Vagina (tissue), 1 donor: ENCODE measurements around the gene ADAR. TPM values are rescaled to one million over a fixed set of nuclear protein-coding genes. Genes with fewer than 3 reads are reported as not detected.

Source experiments
- total RNA-seq: library from RNA; depleted of rRNA; stranded (reverse); fragments of >200 nt; gene quantifications from one replicate; pipeline ENCODE4 v1.2.3, GENCODE V29; 2016

ADAR gene
- total RNA-seq, 1 donor from 2014 or later: 92.1 TPM

Other genes starting within 250 kb of the ADAR start
- gene IL6R, start 202.8 kb downstream of the ADAR start, total RNA-seq: 50.8 TPM
- 4.9 TPM for gene TDRD10, start 106.0 kb downstream of the ADAR start, total RNA-seq
- gene SHE, start 105.8 kb downstream of the ADAR start, total RNA-seq: 23.8 TPM
- gene UBE2Q1, start 49.5 kb downstream of the ADAR start, total RNA-seq: 17.9 TPM
- 0.74 TPM for gene CHRNB2, start 40.4 kb downstream of the ADAR start, total RNA-seq